ENCODE measurements around the gene BTN1A1. TPM values are rescaled to one million over a fixed set of nuclear protein-coding genes. Genes with fewer than 3 reads are reported as not detected.

The BTN1A1 gene
- total and polyA plus RNA-seq, 10 of the 15 experiments (the other 5 are each of a cell fraction or from before 2014, with no cell fraction given) = 0.05 to 2.2 (median 0.87) TPM

- TF ChIP-seq HSF1 (IDR thresholded peaks at IDR 0.05; ENCODE audit: low read depth, low read length) = no peak
- peak; percentile 83 for TF ChIP-seq GABPA (IDR thresholded peaks at IDR 0.05; ENCODE audit: low read depth)
- TF ChIP-seq YY1 (IDR thresholded peaks at IDR 0.05; ENCODE audit: low read depth, low read length) = peak; percentile 60; the same call in 1 of the 2 replicates
- TF ChIP-seq TCF7 (IDR thresholded peaks at IDR 0.05; ENCODE audit: borderline replicate concordance) = no peak
- TF ChIP-seq ZNF24 (IDR thresholded peaks at IDR 0.05) = no peak
- no peak for TF ChIP-seq HCFC1 (IDR thresholded peaks at IDR 0.05; ENCODE audit: low read length)
- peak; percentile 62 for TF ChIP-seq EED (IDR thresholded peaks at IDR 0.05; ENCODE audit: low read depth)
- TF ChIP-seq ESRRA (IDR thresholded peaks at IDR 0.05; ENCODE audit: low read length) = no peak
- peak; percentile 99 for TF ChIP-seq ZNF687 (IDR thresholded peaks at IDR 0.05)
- TF ChIP-seq STAT3 (IDR thresholded peaks at IDR 0.05; ENCODE audit: low read depth, low read length) = no peak
- TF ChIP-seq FOS (IDR thresholded peaks at IDR 0.05; ENCODE audit: borderline replicate concordance, extremely low read depth, insufficient read length) = no peak
- no peak for TF ChIP-seq SMAD5 (IDR thresholded peaks at IDR 0.05; ENCODE audit: low read depth)
- peak; percentile 64; the same call in 1 of the 2 replicates for TF ChIP-seq RB1 (IDR thresholded peaks at IDR 0.05; ENCODE audit: borderline replicate concordance)
- no peak for TF ChIP-seq IRF5 (IDR thresholded peaks at IDR 0.05; ENCODE audit: borderline replicate concordance)
- TF ChIP-seq SMARCA5 (IDR thresholded peaks at IDR 0.05) = no peak; the same call in 1 of the 2 replicates
- no peak for TF ChIP-seq NFXL1 (IDR thresholded peaks at IDR 0.05; ENCODE audit: borderline replicate concordance)
- no peak for TF ChIP-seq USF2 (IDR thresholded peaks at IDR 0.05; ENCODE audit: borderline replicate concordance, low read depth, low read length)
- TF ChIP-seq BACH1 (IDR thresholded peaks at IDR 0.05; ENCODE audit: borderline replicate concordance) = no peak
- peak in 1 of 2 experiments; percentile 28; a peak in 1 of 4 replicates for TF ChIP-seq BHLHE40 (IDR thresholded peaks at IDR 0.05; ENCODE audit: borderline replicate concordance in 1 of 2, low read depth in 2 of 2, low read length in 1 of 2)
- 0 out of 4 replicates have a peak, but pooled peaks of 1 of the 2 experiments have one; percentile 16 for TF ChIP-seq ETV6 (conservative IDR thresholded peaks at IDR 0.05 in 1 of 2, IDR thresholded peaks at IDR 0.05 in 1 of 2; ENCODE audit: borderline replicate concordance in 1 of 2, low read depth in 1 of 2)
- TF ChIP-seq NRF1 (conservative IDR thresholded peaks at IDR 0.05; ENCODE audit: low read depth, low read length) = no peak
- no peak for TF ChIP-seq SMAD1 (IDR thresholded peaks at IDR 0.05; ENCODE audit: low read depth, partially characterized antibody)
These were observed 50.3 kb downstream of the BTN1A1 start (continued) for GRCh38 chr6:26550250-26550993.

Measured in GM12878 (cell line).